Measurements from ENCODE around the gene MORF4L1.
"Not testable (repeated sequence)": the region's sequence is repeated elsewhere in the genome, so short reads cannot be mapped to it uniquely, and the experiment has no call there.

Gene MORF4L1

GRCh38 chr15:78837131-78837530 lies 35.6 kb upstream of the MORF4L1 start:
- H3K27me3 ChIP-seq = no peaks in the 10 kb centered on the region
- no peak for DNase-seq
- H3K9me3 ChIP-seq = no peaks in the 10 kb centered on the region
- no peak overlapping the region for H3K4me3 ChIP-seq (ENCODE audit: low read depth, low read length)
- H3K4me1 ChIP-seq = no peaks in the 10 kb centered on the region
- H3K36me3 ChIP-seq = no peaks in the 10 kb centered on the region
- no peak for TF ChIP-seq CTCF (IDR thresholded peaks at IDR 0.05; ENCODE audit: low read depth, low read length)

DNA sequence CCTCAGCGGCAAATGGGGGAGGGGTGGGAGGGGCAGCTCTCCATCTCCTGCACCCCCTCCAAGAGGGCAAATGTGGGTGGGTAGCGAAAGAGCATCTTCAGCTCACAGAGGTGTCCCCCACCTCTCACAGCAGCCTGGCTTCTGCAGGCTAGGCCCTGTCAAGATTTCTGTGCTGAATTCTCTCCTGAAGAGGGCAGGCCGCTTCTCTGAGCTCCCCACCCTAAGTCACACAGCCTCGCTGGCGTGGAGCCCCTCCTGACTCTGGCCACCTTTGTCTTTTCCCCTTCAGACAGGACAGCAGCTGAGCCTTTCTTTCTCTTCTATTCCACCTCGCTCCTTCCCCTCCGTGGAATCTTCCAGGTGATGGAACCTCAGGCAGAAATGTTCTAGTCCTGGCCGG lies 35.1 kb upstream of the MORF4L1 start:
- no peaks in the 10 kb centered on the region for H3K27me3 ChIP-seq
- H3K4me1 ChIP-seq = no peaks in the 10 kb centered on the region
- H3K4me3 ChIP-seq (ENCODE audit: low read depth, low read length) = no peak overlapping the region
- no peak for DNase-seq
- H3K9me3 ChIP-seq = no peaks in the 10 kb centered on the region
- no peak for TF ChIP-seq CTCF (IDR thresholded peaks at IDR 0.05; ENCODE audit: low read depth, low read length)
- H3K36me3 ChIP-seq = no peaks in the 10 kb centered on the region

DNA sequence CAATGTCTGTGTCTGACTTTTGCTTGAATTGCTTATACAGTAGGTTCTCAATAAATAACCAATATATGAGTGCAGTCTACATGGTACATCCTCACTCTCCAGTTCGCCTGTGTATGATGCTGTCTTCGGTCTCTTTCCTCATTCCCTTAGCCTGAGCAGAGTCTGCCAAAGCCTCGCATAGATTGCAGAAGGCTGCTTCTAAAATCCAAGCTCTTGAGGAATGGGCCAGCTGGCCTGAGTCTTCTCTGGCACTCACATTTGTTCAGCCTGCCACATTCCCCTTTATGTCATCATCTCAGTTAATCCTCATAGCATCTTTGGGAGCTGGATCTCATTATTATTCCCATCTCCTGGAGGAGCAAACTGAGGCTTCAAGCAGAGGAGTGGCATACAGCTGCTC lies 34.2 kb upstream of the MORF4L1 start:
- TF ChIP-seq CTCF (IDR thresholded peaks at IDR 0.05; ENCODE audit: low read depth, low read length) = no peak
- H3K9me3 ChIP-seq = no peaks in the 10 kb centered on the region
- no peaks in the 10 kb centered on the region for H3K4me1 ChIP-seq
- H3K36me3 ChIP-seq = no peaks in the 10 kb centered on the region
- DNase-seq = no peak
- no peak overlapping the region for H3K4me3 ChIP-seq (ENCODE audit: low read depth, low read length)
- H3K27me3 ChIP-seq = no peaks in the 10 kb centered on the region

DNA sequence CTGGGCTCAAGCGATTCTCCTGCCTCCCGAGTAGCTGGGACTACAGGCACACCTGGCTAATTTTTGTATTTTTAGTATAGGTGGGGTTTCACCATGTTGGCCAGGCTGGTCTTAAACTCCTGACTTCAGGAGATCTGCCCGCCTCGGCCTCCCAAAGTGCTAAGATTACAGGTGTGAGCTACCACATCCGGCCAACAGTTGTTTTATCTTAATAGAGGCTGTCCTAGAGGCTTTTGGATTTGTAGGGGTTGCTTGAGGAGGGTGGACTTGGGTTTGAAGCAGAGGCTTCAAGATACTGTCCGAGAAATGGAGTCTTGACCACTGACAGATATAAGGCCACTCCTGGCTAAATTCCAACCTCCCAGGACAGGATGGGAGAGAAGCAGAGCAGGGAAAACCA lies 33.5 kb upstream of the MORF4L1 start:
- not testable (repeated sequence) for DNase-seq; H3K9me3 ChIP-seq; H3K4me1 ChIP-seq; H3K36me3 ChIP-seq; H3K4me3 ChIP-seq (ENCODE audit: low read depth, low read length); H3K27me3 ChIP-seq

GRCh38 chr15:78840661-78841375 lies 31.9 kb upstream of the MORF4L1 start:
- no peak for TF ChIP-seq CTCF (IDR thresholded peaks at IDR 0.05; ENCODE audit: low read depth, low read length)
- Histone ChIP-seq H3K4me3 (ENCODE audit: low read depth, low read length) (no peak overlapping the region), H3K36me3 (no peaks in the 10 kb centered on the region), H3K4me1 (no peaks in the 10 kb centered on the region), H3K9me3 (no peaks in the 10 kb centered on the region), H3K27me3 (no peaks in the 10 kb centered on the region)
- no peak for DNase-seq

DNA sequence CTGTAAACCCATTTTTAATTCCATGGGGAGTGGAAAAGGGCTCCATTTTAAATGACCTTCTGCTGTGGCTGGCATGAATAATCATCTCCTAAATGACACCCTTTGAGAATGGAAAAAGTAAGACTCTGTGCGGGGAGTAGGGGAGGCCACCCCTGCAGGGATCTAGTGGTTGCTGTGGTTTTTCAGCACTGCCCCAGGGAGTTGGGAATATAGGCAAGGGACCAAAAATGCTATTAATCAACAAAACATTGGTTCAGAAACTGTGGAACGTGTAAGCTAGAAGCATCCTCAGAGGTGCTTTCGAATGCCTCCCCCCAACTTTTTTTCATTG lies 31.3 kb upstream of the MORF4L1 start:
- no peak for TF ChIP-seq CTCF (IDR thresholded peaks at IDR 0.05; ENCODE audit: low read depth, low read length)
- Histone ChIP-seq H3K4me1 (no peaks in the 10 kb centered on the region), H3K36me3 (no peaks in the 10 kb centered on the region), H3K4me3 (ENCODE audit: low read depth, low read length) (no peak overlapping the region), H3K9me3 (no peaks in the 10 kb centered on the region), H3K27me3 (no peaks in the 10 kb centered on the region)
- DNase-seq = no peak

GRCh38 chr15:78841891-78842290 lies 30.8 kb upstream of the MORF4L1 start:
- no peak for TF ChIP-seq CTCF (IDR thresholded peaks at IDR 0.05; ENCODE audit: low read depth, low read length)
- no peaks in the 10 kb centered on the region for H3K4me1 ChIP-seq
- no peak for DNase-seq
- no peak overlapping the region for H3K4me3 ChIP-seq (ENCODE audit: low read depth, low read length)
- no peaks in the 10 kb centered on the region for H3K27me3 ChIP-seq
- no peaks in the 10 kb centered on the region for H3K36me3 ChIP-seq
- H3K9me3 ChIP-seq = no peaks in the 10 kb centered on the region
